NCI-H2107 treated with DMSO at 0.1 percent for 48 hours (cell line): ENCODE results near the gene MTX2.
A peak's percentile ranks its signal among the peaks of the same experiment; 100 is the strongest.
"Not testable (repeated sequence)": the region's sequence is repeated elsewhere in the genome, so short reads cannot be mapped to it uniquely, and the experiment has no call there.

Experiments
- DNase-seq: peaks from one replicate; lab custom pipeline; 2025; ENCODE audit not compliant: unreplicated experiment; lab: John Stamatoyannopoulos, UW

MTX2 gene

DNA sequence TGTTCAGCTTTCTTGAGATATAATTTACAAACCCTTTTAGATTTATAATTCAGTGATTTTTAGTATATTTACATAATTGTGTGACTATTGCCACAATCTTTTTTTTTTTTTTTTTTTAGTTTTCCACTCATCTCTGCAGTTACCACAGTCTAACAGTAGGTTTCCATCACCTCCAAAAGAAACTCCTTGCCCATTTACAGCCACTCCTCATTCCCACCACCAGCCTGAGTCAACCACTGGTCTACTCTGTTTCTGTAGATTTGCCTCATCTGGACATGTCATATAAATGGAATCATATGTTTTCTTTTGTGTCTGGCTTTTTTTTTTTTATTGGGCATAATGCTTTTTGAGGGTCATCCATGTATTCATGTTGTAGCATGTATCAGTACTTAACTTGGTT is 16.1 kb downstream of the MTX2 start:
- DNase-seq = no peak

DNA sequence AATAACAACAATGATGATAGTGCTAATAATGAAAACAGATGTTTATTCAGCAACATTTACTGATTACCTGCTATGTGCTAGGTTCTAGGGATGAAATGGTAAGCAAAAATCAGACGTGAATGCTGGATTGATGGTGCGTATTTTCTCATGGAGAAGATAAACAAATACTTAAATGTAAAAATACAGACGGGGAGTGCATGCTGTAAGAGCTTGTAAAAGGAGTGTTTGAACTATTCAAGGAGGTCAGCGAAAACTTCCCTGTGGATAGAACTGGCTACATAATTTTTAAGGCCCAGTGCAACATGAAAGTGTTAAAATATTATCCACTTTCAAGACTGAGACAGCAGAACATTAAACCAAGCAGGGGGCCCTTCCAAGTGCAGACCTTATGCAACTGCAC is 22.1 kb downstream of the MTX2 start:
- no peak for DNase-seq

DNA sequence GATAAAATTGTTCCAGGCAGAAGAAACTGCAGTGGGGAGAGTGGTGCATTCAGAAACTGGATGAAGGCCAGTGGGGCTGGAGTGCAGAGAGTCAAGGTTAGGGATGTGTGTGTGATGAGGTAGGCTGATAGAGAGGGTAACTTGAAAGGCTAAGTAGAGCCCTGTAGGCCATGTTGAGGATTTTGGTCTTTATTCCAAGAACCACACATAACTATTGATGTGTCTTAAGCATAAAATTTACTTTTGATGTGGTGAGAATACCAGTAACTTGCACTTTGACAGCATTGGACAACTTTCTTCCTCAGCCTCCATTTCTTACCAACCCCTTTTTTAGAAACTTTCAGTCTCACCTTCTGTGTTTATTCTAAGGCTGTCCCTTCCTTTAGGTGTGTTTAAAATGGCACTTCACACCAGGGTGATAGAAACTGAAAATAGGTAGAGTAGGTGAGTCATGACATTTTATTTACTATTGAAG is 22.6 kb downstream of the MTX2 start:
- DNase-seq = peak; percentile 33

DNA sequence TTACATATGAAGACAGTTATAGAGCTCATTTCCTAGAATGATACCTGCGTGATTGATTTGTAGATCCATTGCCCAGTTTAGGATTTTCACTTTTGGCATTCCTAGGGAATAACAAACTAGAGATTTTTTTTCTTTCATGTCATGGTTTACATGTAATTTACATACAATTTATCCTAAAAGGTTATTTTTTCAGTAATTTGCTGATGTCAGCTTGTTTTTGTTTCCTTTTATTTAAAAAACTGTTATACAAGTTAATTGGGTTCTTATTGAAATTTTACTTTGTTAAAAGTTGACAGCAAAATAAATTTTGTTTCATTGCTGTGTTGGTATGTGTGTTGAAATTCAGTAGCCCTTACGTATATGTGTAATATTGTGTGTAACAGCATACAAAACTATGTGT is 23.4 kb downstream of the MTX2 start:
- DNase-seq = no peak

DNA sequence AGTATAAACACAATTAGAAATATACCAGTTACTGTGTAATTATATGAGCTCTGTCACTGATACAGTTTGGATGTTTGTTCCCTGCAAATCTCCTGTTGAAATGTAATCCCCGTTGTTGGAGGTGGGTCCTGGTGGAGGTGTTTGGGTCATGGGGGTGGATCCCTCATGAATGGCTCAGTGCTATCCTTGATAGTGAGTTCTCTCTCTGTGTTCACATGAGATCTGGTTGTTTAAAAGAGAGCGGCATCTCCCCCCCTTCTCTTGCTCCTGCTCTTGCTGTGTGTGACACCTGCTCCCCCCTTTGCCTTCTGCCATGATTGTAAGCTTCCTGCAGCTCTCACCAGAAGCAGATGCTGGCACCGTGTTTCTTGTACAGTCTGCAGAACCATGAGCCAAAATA is 24.1 kb downstream of the MTX2 start:
- no peak for DNase-seq

DNA sequence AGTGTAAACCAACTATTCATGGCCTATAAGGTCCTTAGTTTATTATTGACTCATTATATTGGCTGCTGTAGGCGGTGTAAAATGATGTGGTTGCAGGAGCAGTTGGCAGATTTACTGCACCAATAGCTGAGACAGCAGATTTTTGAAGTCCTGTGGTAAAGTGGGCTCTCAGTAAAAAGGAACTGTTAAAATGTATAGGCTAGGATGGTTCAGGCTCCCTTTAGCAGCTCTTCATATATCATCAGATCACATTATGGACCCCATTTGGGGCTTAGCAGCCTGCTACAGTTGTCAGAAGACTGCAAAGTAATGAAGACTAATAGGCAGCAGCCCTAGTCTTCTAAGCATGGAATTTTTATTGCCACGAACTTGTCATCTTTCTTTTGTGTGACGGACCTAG is 27.8 kb downstream of the MTX2 start:
- no peak for DNase-seq

DNA sequence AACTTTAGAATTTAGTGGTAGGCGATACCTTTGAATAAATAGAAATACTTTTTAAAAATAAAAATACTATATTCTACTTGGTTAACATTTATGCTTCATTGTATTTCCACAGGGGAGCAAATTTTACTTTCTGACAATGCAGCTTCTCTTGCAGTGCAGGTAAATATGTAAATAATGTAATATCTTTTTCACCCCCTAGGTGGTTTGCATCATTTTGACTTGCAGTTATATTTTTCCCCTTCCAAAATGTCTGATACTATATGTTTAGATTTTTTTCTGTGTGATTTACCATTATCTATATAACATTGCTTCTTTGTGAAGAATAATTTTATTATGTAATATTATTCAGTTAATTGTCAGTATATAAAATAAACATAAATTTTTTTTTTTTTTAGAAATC is 28.5 kb downstream of the MTX2 start:
- DNase-seq = no peak

DNA sequence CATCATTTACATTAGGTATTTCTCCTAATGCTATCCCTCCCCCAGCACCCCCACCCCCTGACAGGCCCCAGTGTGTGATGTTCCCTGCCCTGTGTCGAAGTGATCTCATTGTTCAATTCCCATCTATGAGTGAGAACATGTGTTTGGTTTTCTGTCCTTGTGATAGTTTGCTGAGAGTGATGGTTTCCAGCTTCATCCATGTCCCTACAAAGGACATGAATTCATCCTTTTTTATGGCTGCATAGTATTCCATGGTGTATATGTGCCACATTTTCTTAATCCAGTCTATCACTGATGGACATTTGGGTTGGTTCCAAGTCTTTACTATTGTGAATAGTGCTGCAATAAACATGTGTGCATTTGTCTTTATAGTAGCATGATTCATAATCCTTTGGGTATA is 36.8 kb downstream of the MTX2 start:
- not testable (repeated sequence) for DNase-seq

DNA sequence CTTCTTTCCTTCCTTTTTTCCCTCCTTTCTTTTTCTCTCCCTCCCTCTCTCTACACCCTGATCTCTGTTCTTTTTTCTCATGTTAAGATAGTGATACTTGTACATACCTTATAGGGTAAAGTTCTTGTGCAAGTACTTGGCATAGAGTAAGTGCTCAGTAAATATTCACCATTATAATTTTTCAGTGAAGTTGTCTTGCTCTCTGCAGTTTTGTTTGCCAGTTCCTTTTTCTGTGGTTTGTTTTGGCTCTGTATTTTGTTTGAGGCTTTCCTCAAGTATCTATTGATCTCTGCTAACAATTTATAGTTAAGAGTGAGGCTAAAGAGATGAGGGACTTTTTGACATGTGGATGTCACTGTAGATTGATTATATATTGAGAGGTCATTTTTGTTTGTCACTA is 48.0 kb downstream of the MTX2 start:
- DNase-seq = no peak

DNA sequence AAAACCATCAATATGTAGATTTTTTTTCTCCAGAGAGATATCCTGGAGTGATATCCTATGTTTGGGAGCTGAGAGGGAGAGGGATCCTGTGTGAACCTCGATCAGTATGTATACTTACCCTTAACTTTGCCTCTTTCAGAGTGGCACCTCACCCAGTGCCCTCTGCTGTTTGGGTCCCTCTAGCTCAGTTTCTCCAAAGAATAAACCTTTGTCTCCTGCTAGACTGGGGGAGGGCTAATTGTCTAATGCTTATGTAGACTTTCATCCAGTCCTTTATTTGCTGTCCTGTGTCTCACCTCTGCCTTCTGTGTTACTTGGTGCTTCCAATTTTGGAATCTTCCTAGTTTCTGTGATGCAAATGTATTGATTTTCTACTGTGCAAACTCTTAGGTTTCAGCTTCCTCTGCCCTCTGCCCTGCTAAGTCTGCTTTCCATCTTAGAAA is 48.4 kb downstream of the MTX2 start:
- DNase-seq = no peak

DNA sequence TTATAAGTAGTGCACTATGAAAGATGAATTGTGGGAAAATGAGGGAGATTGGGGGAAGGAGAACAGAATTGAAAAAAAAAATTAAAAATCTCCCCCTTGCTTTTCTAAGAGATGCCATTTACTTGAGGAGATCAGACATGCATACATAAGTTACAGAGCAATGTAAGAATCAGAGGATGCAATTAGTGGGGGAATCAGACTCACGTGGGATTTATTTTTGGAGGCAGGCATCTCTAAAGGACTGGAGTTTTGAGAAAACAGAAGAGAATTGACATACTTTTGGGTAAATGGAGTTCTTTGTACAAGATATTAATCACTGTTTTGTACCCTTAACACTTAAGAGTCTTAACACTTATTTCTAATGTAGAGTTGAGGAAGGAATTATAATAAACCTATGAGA is 52.7 kb downstream of the MTX2 start:
- DNase-seq = no peak

DNA sequence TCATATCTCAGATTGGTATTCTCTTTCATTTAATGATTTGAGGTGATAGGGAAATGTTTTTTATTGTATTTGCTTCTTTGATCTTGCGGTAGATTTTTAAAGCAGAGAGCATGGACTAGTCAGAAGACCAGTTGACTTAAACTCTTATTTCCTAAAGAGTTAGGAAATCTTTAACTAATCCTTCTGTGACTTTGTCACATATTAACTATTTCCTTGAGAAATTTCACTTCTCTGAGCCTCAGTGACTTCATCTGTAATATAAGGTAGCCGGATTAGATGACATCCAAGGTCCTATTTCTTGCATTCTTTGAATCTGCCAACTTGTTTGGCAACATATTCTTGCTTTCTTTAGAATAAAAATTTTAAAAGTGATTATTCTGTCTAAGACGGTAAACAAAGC is 55.6 kb downstream of the MTX2 start:
- no peak for DNase-seq

DNA sequence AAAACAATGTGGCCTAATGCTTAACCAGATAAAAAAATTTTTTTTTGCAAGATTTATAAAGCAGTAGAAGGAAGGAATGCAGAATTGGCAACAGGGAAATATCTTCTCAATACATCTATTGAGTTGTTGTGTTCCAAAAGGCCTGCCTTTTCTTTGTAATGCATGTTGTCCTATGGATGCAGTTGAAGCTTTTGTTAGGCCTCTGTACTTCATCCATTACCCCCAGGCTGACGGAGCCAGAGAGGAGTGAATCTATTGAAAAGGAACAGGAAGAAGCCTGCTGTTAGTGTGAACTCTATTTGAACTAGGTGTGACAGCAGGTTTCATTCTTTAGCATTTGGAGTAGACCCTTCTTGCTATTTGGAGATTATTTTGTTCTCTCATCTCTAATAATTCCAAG is 56.5 kb downstream of the MTX2 start:
- peak; percentile 31 for DNase-seq

DNA sequence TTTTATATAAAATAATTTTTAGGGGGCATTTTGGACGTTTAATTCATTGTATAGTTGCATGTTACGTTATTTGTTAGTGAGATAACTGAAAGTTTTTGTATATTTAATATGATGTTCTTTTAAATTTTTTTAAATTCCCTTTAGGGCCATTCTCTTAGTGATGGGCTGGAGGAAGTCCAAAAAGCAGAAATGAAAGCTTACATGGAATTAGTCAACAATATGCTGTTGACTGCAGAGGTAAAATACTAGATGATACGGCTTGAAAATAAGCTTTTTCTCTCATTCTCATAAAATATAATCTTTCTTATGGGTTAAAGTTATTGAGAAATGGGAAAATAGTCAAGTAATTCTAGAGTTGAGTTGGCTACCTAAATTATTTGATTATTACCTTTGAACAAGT is 58.9 kb downstream of the MTX2 start:
- DNase-seq = no peak

DNA sequence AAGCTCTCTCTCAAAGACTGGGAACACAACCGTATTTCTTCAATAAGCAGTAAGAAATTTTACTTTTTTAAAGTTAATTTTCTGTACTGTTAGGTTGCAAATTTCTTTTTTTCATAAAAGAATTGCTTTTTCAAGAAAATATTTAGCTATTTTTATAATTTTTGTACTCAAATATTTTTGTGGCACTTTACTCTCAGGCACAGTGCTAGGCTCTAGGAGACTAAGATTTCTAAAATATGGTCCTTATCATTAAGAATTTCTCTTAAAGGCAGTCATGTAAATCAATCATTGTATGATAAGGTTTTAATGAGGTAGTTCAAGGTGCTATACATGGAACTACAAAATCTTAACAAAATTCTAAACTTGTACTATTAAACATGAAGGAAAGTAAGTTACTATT is 61.4 kb downstream of the MTX2 start:
- DNase-seq = no peak

DNA sequence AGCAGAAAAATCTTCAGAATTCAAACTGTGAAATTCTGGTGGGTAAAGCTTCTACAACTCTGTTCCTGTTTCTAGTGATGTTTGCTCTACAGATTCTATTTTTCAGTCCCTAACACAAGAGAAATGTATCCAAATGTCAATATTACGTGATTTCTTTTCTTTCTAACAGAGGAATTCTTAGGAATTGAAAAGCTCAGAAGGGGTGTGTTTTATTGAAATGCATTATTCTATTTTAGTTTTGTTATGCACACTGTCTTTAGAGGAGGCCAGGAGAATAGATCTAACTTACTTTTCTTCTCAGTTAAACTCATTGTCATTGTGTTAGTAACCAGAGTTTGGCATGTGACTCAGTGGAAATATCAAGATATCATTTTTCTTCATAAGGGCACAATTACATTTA is 62.4 kb downstream of the MTX2 start:
- DNase-seq = no peak

DNA sequence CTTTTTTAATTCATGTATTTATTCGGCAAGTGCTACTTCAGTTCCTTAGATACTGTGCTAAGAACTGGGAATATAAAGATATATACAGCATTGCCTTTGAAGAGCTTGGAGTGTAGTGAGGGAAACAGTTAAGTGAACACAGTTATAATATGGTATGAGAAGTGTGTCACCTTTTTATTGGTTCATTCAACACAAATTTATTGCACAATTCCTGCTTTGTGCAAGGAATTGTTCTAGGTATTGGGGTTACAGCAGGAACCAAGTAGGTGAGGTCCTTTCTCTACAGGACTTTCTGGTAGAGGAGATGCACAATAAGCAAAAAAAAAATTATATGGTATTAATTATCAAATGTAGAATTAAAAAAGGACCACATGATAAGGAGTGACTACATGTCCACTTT is 65.5 kb downstream of the MTX2 start:
- no peak for DNase-seq

DNA sequence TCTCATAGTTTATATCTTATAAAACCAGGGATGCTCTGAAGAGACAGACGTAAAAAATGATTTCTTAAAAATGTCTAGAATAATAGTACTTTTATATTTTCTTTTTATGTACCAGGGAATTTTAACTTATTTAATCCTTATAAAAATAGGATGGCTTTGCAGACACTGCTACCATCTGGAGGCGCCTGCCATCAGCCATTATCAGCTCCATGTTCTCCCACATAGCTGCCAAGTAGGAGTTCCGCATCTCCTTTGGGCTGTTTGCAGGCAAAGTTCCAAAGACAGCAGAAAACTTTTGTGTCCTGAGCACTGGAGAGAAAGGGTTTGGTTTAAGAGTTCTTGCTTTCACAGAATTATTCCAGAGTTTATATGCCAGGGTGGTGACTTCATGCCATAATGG is 69.2 kb downstream of the MTX2 start:
- DNase-seq = no peak

DNA sequence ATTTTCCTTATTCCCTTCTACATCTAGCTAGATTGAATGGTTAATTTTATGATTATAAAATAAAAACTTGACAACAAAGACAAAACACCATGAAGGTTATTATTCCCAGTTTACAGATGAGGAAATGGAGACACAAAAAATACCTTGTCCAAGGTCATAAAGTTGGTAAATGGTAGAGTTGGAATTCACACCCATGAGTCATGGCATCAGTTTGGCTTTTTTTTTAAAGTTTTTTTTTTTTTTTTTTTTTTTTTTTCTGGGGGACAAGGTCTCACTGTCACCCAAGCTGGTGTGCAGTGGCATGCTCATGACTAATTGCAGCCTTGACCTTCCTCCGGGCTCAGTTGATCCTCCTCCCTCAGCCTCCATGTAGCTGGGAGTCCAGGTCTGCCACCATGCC is 70.0 kb downstream of the MTX2 start:
- DNase-seq = no peak

DNA sequence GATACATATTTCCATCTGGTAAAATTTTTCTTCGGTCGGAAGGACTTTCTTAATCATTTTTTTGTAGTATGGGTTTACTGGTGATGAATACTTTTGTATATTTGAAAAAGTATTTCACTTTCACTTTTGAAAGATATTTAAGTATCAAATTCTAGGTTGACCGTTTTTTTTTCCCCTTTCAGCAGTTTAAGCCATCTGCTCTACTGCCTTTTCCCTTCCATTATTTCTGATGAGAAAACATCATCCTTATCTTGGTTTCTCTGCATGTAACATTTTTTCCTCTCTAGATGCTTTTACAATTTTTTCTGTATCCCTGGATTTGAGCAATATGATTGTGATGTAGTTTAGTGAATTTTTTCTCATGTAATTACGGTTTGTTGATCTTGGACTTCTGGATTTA is 87.0 kb downstream of the MTX2 start:
- no peak for DNase-seq

DNA sequence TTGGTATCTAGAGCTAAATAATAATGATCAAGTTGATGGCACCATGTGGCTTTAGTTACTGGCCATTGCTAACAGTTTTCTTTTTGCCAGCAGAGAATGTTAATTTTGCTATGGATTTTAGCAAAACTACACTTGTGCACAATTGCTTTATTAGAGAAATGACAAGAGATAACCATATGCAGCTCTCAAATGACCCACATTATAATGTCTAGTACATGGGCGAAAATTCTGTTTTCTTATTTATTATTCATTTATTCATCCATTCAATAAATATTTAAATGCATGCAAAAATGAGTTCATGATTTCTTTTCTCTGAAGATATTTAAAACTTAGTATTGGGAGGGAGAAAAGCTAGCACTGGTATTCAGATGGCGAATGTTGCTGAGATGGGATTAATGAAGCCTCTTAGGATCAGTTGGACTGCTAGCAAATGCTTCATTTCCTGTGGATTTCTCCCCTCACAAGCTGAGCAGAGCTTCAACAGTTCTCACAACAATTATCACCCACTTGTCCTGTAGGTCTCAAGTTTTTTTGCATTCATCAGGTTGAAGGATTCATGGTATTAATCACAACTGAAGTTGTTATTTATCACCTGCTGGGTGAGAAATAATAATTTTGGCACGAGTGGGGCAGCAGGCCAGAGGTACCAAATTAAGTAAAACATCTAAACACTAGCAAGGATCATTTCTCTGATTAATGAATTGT is 95.2 kb downstream of the MTX2 start:
- no peak for DNase-seq

DNA sequence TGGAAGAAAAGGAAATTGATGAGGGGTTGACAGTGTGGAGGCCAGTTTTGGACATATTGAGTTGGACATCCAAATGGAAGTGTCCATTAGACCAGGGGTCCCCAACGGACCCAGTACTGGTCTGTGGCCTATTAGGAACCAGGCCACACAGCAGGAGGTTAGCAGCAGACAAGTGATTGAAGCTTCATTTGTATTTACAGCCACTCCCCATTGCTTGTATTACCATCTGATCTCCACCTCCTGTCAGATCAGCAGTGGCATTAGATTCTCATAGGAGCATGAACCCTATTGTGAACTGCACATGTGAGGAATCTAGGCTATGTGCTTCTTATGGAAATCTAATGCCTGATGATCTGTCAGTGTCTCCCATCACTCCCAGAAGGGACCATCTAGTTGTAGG is 99.1 kb downstream of the MTX2 start:
- no peak for DNase-seq

DNA sequence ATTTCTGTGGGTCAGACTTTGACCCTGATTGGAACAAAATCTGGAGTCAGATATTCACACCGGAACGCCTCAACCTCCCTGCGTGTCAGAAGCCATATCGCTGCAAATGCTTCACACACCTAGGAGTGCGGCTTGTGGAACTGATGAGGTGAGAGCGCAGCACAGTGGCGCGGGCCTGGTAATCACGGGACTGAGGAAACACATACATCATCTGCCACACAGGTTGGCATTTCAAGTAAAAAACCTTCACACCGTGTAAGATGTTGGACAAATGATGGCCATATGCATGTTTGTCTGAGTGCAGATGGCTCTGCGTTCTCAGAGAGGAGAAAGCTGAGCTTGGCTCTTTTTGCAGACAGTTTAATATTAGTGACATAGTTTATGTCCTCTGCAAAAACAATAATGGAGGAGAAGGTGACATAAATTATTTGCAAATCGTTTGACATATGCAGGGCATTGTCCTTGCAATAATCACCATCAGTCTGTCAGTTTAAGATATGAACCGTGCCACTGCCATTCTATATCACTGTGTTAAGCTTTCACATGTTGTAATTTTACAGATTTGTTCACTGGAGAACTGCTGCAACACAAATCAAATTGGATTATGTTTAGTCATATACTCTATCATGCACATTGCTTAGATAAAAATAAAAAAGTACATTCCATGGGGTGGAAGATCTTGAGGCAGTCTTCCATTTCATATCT is 101.4 kb downstream of the MTX2 start:
- DNase-seq = no peak
